IPS-15b (cell line): ENCODE data around the gene ADGRB3.
"Not testable (repeated sequence)": the region's sequence is repeated elsewhere in the genome, so short reads cannot be mapped to it uniquely, and the experiment has no call there.

ENCODE experiments used
- H3K27me3 ChIP-seq: one replicate; pipeline ENCODE4 v1.6.1; 2013; ENCODE audit warnings: low read length; ENCODE audit not compliant: control insufficient read depth, insufficient read depth
- H3K36me3 ChIP-seq: one replicate; pipeline ENCODE4 v1.6.1; 2013; ENCODE audit warnings: low read length; ENCODE audit not compliant: control insufficient read depth, insufficient read depth
- H3K4me1 ChIP-seq: one replicate; pipeline ENCODE4 v1.6.1; 2013; ENCODE audit warnings: mild to moderate bottlenecking, low read length; ENCODE audit not compliant: control insufficient read depth, insufficient read depth
- H3K4me3 ChIP-seq: one replicate; pipeline ENCODE4 v1.5.1; 2013; ENCODE audit warnings: low read depth, low read length
- H3K9ac ChIP-seq: one replicate; pipeline ENCODE4 v1.6.1; 2013; ENCODE audit warnings: low read depth, mild to moderate bottlenecking, low read length
- H3K9me3 ChIP-seq: one replicate; pipeline ENCODE4 v1.6.1; 2013; ENCODE audit warnings: mild to moderate bottlenecking, low read length; ENCODE audit not compliant: control insufficient read depth, insufficient read depth

Gene ADGRB3

DNA sequence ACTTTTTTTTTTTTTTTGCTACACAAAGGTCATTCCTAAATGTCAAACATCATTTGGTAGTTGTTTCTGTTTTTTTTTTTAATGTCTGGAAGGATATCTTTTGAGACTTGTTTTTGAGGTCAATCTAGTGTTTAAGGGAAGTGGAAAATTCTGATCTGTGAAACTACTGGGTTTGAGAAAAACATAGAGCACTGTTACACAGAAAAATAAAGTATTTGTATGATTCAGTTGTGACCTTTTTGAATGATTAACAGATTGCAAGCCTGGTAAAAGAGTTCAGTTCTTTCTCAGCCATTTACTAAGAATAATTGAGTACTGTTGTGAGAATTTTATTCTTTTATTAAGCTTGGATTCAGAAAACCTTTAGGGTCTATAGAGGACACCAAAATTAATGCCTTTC lies 276.7 kb downstream of the ADGRB3 start:
- Histone ChIP-seq H3K9ac (no peak overlapping the region), H3K36me3 (no peaks in the 10 kb centered on the region), H3K4me3 (no peak overlapping the region), H3K9me3 (no peaks in the 10 kb centered on the region), H3K27me3 (no peaks in the 10 kb centered on the region), H3K4me1 (no peaks in the 10 kb centered on the region)

DNA sequence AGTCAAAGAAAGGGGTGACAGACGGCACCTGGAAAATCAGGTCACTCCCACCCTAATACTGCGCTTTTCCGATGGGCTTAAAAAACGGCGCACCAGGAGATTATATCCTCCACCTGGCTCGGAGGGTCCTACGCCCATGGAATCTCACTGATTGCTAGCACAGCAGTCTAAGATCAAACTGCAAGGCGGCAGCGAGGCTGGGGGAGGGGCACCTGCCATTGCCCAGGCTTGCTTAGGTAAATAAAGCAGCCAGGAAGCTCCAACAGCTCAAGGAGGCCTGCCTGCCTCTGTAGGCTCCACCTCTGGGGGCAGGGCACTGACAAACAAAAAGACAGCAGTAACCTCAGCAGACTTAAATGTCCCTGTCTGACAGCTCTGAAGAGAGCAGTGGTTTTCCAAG lies 277.7 kb downstream of the ADGRB3 start:
- not testable (repeated sequence) for H3K27me3 ChIP-seq, H3K4me3 ChIP-seq, H3K4me1 ChIP-seq, H3K9me3 ChIP-seq, H3K9ac ChIP-seq, H3K36me3 ChIP-seq

DNA sequence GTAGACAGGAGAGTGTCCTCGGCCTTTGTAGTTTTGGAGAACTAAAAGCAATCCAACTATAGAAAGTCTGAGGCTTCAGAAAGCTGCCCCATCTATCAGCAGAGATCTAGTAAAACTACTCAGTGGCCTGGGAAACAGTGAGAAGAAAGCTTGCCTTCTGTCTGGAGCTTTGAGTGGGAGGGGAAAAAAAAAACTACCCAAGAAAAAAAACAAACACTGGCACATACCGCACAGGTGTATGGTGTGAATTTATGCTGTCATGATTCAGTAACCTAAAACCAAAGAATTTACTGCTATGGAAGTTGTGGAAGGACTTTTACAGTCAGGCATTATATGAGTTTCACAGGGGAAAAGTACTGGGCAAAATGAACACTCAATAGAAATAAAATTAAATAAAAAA lies 280.5 kb downstream of the ADGRB3 start:
- Histone ChIP-seq H3K27me3 (no peaks in the 10 kb centered on the region), H3K9me3 (no peaks in the 10 kb centered on the region), H3K4me1 (no peaks in the 10 kb centered on the region), H3K4me3 (no peak overlapping the region), H3K36me3 (no peaks in the 10 kb centered on the region), H3K9ac (no peak overlapping the region)

- Histone ChIP-seq H3K27me3 (no peaks in the 10 kb centered on the region), H3K9ac (no peak overlapping the region), H3K9me3 (no peaks in the 10 kb centered on the region), H3K4me1 (no peaks in the 10 kb centered on the region), H3K4me3 (no peak overlapping the region), H3K36me3 (no peaks in the 10 kb centered on the region)
Measured at GRCh38 chr6:68919537-68919936, 284.5 kb downstream of the ADGRB3 start.

- Histone ChIP-seq H3K9ac (no peak overlapping the region), H3K4me3 (no peak overlapping the region), H3K4me1 (no peaks in the 10 kb centered on the region), H3K27me3 (no peaks in the 10 kb centered on the region), H3K9me3 (no peaks in the 10 kb centered on the region), H3K36me3 (no peaks in the 10 kb centered on the region)
Measured at GRCh38 chr6:68941345-68941744, 306.3 kb downstream of the ADGRB3 start.

GRCh38 chr6:68947721-68948120 lies 312.6 kb downstream of the ADGRB3 start:
- H3K36me3 ChIP-seq: no peaks in the 10 kb centered on the region
- H3K27me3 ChIP-seq: no peaks in the 10 kb centered on the region
- H3K4me3 ChIP-seq: no peak overlapping the region
- H3K9me3 ChIP-seq: no peaks in the 10 kb centered on the region
- peaks cover 2% of the 10 kb centered on the region for H3K4me1 ChIP-seq
- H3K9ac ChIP-seq: no peak overlapping the region

DNA sequence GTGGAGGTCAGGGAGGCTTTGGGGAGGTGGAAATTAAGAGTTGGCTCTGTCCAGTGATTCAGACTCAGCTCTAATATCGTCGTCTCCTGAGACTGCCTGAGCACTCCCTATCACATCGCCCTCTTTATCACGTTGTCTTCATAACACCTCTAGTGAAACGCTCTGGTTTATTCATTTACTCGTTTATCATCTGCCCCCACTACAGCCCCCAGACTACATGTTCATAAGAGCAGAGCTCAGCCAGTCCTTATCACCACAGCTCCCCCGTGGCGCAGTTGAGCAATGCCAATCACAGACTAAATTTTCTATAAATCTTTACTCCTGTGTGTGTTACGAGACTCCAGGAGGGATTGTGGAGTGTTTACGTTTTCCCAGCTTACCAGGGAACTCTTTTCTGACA lies 316.2 kb downstream of the ADGRB3 start:
- no peaks in the 10 kb centered on the region for H3K27me3 ChIP-seq
- H3K36me3 ChIP-seq: no peaks in the 10 kb centered on the region
- no peak overlapping the region for H3K9ac ChIP-seq
- H3K9me3 ChIP-seq: no peaks in the 10 kb centered on the region
- peaks cover 2% of the 10 kb centered on the region for H3K4me1 ChIP-seq
- no peak overlapping the region for H3K4me3 ChIP-seq

DNA sequence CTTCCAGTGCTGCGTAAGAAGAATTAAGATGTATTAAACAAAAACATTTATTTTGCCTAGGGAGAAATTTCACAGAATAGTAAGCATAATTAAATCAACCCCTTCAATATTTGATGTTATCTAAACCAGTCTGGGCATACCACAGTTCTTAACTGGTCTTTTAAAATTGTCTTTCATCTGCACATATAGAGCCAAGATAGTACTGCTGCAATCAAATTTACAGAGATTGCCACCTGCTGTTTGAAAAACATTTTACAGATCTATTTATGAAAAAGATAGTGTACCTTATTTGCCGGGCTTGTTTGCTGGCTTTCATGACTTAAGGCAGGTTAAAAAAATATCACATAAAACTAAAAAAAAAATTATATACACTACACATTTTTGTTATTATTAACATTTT lies 323.2 kb downstream of the ADGRB3 start:
- Histone ChIP-seq H3K9me3 (no peaks in the 10 kb centered on the region), H3K27me3 (no peaks in the 10 kb centered on the region), H3K9ac (no peak overlapping the region), H3K4me1 (no peaks in the 10 kb centered on the region), H3K4me3 (no peak overlapping the region), H3K36me3 (no peaks in the 10 kb centered on the region)

DNA sequence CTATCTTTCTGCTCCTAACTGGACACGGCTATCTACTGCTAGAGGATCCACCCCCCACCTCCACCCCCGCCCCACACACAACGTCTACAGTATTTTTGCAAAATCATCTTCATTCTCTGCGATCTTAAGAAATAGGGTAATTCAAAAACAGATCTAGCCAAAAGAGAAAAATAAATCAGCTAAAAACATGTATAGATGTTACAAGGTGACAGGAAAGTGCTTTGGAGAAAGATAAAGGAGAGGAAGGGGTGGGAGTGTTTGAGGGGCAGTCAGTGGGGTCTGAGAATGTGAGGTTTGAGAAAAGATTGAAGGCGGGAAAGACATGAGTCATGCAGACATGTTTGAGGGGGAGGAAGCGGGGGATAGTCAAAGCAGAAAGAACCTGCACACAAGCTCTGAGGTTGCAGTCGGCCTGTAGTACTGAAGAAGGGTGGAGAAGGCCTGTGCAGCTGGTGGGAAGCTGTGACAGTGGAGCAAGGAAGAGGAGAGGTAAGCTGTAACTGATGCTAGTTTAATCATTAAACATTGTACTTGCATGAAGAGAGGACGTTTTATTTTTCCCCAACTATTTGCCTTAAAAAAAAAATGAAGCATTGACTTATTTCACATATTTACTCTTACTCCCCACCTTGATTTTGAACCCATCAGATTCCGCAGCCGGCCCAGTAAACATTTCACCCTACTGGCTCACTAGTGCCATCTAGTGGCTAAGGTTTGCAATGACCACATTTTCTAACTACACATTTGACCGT lies 332.6 kb downstream of the ADGRB3 start:
- Histone ChIP-seq H3K36me3 (no peaks in the 10 kb centered on the region), H3K9me3 (no peaks in the 10 kb centered on the region), H3K27me3 (no peaks in the 10 kb centered on the region), H3K4me3 (no peak overlapping the region), H3K9ac (no peak overlapping the region), H3K4me1 (peaks cover 5% of the 10 kb centered on the region)

DNA sequence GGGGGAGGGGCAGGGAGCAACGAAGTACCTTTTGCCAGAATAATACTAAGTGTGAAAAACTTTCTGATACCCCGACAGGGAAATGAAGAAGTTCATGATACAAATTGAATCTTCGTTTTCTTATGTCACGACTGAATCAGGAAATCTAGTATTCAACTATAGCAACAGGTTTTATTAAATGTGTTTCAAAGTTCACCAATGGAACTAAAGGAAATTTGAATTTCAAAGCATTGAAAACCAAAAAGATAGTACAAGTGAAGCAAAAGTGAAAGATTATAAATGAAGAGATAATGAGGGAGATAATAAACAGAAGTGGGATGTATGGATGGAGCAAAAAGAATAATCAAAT lies 333.2 kb downstream of the ADGRB3 start:
- no peaks in the 10 kb centered on the region for H3K36me3 ChIP-seq
- peaks cover 5% of the 10 kb centered on the region for H3K4me1 ChIP-seq
- no peaks in the 10 kb centered on the region for H3K27me3 ChIP-seq
- no peaks in the 10 kb centered on the region for H3K9me3 ChIP-seq
- no peak overlapping the region for H3K4me3 ChIP-seq
- no peak overlapping the region for H3K9ac ChIP-seq

DNA sequence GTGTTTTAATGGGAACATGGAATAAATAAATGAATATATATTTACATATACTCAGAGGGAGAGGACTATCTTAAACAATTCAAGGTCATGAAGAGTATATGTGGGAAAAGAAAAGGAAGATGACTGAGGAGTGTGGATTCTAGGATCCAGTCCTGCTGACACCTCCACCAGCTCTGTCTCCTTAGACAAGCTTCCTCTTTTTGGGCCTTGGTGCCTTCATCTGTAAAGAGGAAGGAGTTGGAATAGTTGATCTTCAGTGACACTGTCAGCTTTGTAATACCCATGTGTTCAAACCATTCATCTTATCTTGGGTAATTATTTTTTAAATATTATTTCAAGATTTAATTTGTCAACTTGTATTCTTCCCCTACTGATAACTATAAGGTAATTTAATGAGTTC lies 338.0 kb downstream of the ADGRB3 start:
- Histone ChIP-seq H3K9me3 (no peaks in the 10 kb centered on the region), H3K36me3 (no peaks in the 10 kb centered on the region), H3K9ac (no peak overlapping the region), H3K4me1 (no peaks in the 10 kb centered on the region), H3K4me3 (no peak overlapping the region), H3K27me3 (no peaks in the 10 kb centered on the region)

- H3K27me3 ChIP-seq: no peaks in the 10 kb centered on the region
- no peak overlapping the region for H3K4me3 ChIP-seq
- no peak overlapping the region for H3K9ac ChIP-seq
- no peaks in the 10 kb centered on the region for H3K9me3 ChIP-seq
- no peaks in the 10 kb centered on the region for H3K4me1 ChIP-seq
- H3K36me3 ChIP-seq: no peaks in the 10 kb centered on the region
Measured at GRCh38 chr6:68975064-68975463, 340.0 kb downstream of the ADGRB3 start.
